NB4 (cell line): ENCODE results near the gene RICTOR.

Source experiments
- DNase-seq: peaks from one replicate; pipeline ENCODE4 v3.0.0; 2010; ENCODE audit warnings: low read depth
- H3K4me3 ChIP-seq: one replicate; pipeline ENCODE4 v1.5.1; 2011; ENCODE audit warnings: mild to moderate bottlenecking, low read depth, low read length, moderate library complexity
- MYC ChIP-seq: IDR thresholded peaks from 2 replicates; pipeline ENCODE4 v1.6.1; 2011; ENCODE audit warnings: low read depth, low read length
- POLR2A ChIP-seq: IDR thresholded peaks from 2 replicates; pipeline ENCODE4 v1.6.1; 2011; ENCODE audit warnings: mild to moderate bottlenecking; ENCODE audit not compliant: insufficient read length; ENCODE audit errors: extremely low read depth
- TF ChIP-seq, protein P1 (sequence below): IDR thresholded peaks from 2 replicates; pipeline ENCODE4 v1.6.1; 2011; ENCODE audit warnings: low read depth, low read length
- TF ChIP-seq, protein P2 (sequence below): IDR thresholded peaks from one replicate; pipeline ENCODE4 v1.5.1; 2012; ENCODE audit warnings: low read depth, low read length

RICTOR gene

DNA sequence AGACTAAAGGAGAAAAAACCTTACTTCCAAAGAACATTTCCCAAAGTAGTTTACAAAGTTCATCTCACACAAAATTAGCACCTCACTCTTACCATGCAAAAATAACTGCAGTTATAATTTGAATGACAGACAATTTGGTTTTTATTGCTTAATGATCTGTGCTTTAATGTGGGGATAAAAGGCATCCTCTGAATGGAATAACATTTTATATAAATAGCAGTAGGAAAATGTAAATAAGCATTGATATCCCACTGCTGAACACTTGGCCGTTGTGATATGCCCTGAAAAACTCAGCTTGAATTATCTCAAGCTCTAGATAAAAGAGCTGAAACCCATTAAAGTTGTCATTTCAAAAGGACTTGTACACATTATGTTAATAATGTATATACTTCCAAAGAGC lies 135.2 kb downstream of the RICTOR start:
- no peak overlapping the region for H3K4me3 ChIP-seq
- no peak for TF ChIP-seq MYC
- DNase-seq: no peak

DNA sequence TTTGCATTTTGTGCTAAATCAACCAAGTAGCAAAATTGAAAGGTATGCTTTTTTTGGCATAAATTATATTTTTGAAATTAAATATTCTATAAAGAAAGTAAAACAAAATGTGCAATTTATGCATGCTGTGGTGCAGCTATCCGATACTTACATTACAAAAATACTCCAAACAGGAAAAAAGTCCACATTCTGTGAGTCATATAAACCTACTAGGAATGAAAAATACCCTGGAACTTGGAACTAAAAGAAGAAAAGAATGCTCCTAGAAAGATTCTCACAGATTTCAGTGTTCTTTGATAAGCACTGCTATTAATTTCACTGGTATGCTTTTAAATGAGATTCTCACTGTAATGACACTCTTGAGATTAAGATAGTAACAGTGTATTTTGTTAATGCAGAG lies 135.8 kb downstream of the RICTOR start:
- H3K4me3 ChIP-seq: no peak overlapping the region
- TF ChIP-seq, protein P1, sequence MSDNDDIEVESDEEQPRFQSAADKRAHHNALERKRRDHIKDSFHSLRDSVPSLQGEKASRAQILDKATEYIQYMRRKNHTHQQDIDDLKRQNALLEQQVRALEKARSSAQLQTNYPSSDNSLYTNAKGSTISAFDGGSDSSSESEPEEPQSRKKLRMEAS: no peak
- TF ChIP-seq POLR2A: no peak
- TF ChIP-seq, protein P2, sequence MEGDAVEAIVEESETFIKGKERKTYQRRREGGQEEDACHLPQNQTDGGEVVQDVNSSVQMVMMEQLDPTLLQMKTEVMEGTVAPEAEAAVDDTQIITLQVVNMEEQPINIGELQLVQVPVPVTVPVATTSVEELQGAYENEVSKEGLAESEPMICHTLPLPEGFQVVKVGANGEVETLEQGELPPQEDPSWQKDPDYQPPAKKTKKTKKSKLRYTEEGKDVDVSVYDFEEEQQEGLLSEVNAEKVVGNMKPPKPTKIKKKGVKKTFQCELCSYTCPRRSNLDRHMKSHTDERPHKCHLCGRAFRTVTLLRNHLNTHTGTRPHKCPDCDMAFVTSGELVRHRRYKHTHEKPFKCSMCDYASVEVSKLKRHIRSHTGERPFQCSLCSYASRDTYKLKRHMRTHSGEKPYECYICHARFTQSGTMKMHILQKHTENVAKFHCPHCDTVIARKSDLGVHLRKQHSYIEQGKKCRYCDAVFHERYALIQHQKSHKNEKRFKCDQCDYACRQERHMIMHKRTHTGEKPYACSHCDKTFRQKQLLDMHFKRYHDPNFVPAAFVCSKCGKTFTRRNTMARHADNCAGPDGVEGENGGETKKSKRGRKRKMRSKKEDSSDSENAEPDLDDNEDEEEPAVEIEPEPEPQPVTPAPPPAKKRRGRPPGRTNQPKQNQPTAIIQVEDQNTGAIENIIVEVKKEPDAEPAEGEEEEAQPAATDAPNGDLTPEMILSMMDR: no peak
- TF ChIP-seq MYC: no peak
- no peak for DNase-seq

DNA sequence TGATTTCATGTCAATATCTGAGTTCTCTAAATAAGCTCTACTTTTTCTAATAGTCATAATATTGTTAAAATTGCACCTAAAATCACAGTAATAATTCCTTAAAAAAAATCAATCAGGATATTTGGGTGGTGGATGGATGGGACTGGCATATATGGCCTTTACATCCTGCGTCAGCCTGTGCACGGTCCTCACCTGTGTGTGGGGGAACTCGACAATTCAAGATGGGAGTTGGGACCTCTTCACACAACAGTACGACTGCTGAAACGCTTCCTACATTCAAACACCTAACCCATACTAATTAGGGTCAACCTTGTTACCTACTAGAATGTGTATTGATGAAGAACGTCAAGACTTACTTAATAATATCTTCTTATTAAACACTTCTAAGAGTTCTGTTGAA lies 137.9 kb downstream of the RICTOR start:
- no peak for TF ChIP-seq MYC
- TF ChIP-seq, protein P1: no peak
- TF ChIP-seq POLR2A: no peak
- TF ChIP-seq, protein P2: no peak
- no peak overlapping the region for H3K4me3 ChIP-seq
- no peak for DNase-seq

DNA sequence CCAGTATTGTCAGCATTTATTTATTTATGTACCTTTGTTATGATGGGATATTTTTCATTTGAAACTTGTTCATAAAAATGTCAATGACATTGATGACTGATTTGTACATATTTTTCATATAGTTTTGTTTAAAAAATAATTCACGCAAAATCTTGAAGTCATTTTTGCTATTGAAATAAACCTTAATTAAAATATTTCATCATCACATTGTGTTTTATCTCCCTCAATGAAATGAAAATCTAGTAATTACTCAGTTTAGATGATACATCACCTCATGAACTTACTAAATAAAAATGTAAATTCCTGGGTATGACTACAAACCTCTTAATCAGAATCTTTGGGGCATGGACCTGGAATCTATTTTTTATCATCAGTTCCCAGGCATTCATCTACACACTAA lies 138.8 kb downstream of the RICTOR start:
- TF ChIP-seq, protein P1: no peak
- no peak for TF ChIP-seq MYC
- TF ChIP-seq POLR2A: no peak
- no peak overlapping the region for H3K4me3 ChIP-seq

DNA sequence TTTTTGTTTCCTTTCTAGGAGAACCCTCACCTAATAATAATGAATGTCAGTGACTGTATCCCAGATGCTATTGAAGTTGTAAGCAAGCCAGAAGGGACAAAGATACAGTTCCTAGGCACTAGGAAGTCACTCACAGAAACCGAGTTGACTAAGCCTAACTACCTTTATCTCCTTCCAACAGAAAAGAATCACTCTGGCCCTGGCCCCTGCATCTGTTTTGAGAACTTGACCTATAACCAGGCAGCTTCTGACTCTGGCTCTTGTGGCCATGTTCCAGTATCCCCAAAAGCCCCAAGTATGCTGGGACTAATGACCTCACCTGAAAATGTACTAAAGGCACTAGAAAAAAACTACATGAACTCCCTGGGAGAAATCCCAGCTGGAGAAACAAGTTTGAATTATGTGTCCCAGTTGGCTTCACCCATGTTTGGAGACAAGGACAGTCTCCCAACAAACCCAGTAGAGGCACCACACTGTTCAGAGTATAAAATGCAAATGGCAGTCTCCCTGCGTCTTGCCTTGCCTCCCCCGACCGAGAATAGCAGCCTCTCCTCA lies 141.3 kb downstream of the RICTOR start:
- no peak for DNase-seq
- H3K4me3 ChIP-seq: no peak overlapping the region
- no peak for TF ChIP-seq POLR2A
- TF ChIP-seq, protein P2: no peak
- no peak for TF ChIP-seq MYC
- TF ChIP-seq, protein P1: no peak

More for the DNA sequence above, 138.8 kb downstream of the RICTOR start:
- DNase-seq: no peak

DNA sequence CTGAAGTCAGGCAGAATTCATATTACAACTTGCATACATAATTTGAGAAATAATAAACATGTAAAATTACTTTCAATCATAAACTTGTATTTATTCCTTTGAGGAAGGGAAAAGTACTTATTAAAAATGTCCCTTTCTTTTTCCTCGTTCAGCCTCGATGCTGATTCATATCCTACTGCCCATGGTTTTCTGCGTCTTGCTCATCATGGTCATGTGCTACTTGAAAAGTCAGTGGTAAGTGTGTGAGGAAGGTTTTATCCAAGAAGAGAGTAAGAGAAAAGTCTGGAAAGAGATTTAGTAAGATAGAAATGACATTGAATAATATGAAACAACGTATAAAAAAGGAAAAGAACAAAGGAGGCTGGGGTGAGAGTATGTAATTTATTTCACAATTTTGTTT lies 142.5 kb downstream of the RICTOR start:
- no peak for DNase-seq
- TF ChIP-seq, protein P2: no peak
- TF ChIP-seq POLR2A (no peak), MYC (no peak)
- TF ChIP-seq, protein P1: no peak
- H3K4me3 ChIP-seq: no peak overlapping the region

DNA sequence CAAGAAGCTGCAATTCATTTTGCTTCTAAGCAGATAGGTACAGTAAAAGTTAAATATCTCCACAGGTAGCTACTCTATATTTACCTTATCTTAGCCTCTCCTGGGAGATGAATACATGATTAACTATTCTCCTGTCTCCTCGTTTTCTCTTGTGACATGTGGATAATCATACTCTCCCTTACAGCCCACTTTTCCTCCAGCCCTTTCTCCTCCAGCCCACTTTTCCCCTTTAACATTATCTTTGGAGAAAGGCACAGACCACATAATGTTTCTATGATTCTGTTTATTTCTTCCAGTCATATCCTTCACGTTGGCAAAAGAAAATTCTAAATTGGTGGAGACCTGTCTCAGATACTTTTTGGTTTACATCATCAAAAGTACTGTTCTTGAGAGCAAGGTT lies 144.4 kb downstream of the RICTOR start:
- TF ChIP-seq POLR2A: no peak
- TF ChIP-seq, protein P2: no peak
- no peak overlapping the region for H3K4me3 ChIP-seq

More for the DNA sequence above, 144.4 kb downstream of the RICTOR start:
- DNase-seq: no peak
